Panc1 (cell line): ENCODE data around the gene CCR9.

Experiments used
- CTCF ChIP-seq: fragments of 450-650 bp; IDR thresholded peaks from 2 replicates; pipeline ENCODE4 v1.5.1; 2017; ENCODE audit warnings: mild to moderate bottlenecking
- POLR2AphosphoS5 ChIP-seq: IDR thresholded peaks from 2 replicates; pipeline ENCODE4 v1.6.1; 2012; ENCODE audit warnings: mild to moderate bottlenecking, low read depth, low read length, moderate library complexity
- TCF7L2 ChIP-seq: IDR thresholded peaks from 2 replicates; pipeline ENCODE4 v1.6.1; 2011; ENCODE audit warnings: mild to moderate bottlenecking, low read depth, low read length, inconsistent platforms
- TF ChIP-seq, protein P1 (sequence below), 2 experiments: IDR thresholded peaks; 2 replicates each; pipeline ENCODE4 v1.6.1; 2011 to 2012; ENCODE audit warnings: low read depth in 2 of 2, control low read depth in 1 of 2, low read length in 1 of 2, mild to moderate bottlenecking in 1 of 2, moderate library complexity in 1 of 2; ENCODE audit not compliant: insufficient read depth in 1 of 2

DNA sequence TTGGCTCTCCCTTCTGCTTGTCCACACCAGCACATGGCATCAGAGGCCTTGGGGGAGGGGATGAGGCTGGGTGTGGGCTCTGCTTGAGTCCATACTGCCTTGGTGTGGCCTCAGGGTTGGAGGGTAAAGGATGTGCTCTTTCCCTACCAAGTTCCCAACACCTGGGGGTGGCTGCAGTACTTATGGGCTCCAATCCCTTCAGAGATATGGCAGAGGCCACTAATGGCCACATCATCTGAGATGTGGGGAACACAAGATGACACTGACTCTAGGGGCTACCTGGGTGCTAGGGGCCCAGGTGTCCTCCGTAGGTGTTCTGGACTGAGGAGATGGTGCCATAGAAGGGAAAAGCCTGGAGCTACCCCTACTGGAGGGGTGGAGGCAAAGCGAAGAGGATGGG is 63.8 kb downstream of the CCR9 start:
- no peak for TF ChIP-seq CTCF
- TF ChIP-seq, protein P1, sequence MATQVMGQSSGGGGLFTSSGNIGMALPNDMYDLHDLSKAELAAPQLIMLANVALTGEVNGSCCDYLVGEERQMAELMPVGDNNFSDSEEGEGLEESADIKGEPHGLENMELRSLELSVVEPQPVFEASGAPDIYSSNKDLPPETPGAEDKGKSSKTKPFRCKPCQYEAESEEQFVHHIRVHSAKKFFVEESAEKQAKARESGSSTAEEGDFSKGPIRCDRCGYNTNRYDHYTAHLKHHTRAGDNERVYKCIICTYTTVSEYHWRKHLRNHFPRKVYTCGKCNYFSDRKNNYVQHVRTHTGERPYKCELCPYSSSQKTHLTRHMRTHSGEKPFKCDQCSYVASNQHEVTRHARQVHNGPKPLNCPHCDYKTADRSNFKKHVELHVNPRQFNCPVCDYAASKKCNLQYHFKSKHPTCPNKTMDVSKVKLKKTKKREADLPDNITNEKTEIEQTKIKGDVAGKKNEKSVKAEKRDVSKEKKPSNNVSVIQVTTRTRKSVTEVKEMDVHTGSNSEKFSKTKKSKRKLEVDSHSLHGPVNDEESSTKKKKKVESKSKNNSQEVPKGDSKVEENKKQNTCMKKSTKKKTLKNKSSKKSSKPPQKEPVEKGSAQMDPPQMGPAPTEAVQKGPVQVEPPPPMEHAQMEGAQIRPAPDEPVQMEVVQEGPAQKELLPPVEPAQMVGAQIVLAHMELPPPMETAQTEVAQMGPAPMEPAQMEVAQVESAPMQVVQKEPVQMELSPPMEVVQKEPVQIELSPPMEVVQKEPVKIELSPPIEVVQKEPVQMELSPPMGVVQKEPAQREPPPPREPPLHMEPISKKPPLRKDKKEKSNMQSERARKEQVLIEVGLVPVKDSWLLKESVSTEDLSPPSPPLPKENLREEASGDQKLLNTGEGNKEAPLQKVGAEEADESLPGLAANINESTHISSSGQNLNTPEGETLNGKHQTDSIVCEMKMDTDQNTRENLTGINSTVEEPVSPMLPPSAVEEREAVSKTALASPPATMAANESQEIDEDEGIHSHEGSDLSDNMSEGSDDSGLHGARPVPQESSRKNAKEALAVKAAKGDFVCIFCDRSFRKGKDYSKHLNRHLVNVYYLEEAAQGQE (IDR thresholded peaks at IDR 0.05; ENCODE audit: insufficient read depth in 1 of 2, low read depth in 2 of 2, low read length in 1 of 2) = no peak
- no peak for TF ChIP-seq POLR2AphosphoS5
- TF ChIP-seq TCF7L2 = no peak
